ENCODE data around the gene CCR3.

Gene CCR3

DNA sequence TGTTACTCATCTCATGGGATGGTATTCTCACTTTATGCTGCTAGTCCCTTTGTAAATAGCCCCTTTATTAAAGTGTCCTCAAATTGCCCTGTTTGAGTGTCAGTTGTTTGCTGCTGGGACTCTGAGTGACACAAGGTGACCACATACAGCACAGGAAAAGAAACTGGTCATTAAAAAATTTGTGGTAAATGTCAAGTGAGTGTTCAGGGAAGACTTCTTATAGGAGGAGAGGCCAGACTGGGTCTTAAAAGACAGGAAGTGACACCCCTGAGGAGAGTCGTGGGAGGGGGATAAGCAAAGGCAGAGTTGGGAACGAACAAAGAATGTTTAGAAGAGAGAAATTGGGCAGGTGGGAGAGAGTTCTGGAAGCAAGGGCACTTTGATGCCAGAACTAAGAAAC, 35.2 kb downstream of the CCR3 start:
- DNase-seq = no peak

DNA sequence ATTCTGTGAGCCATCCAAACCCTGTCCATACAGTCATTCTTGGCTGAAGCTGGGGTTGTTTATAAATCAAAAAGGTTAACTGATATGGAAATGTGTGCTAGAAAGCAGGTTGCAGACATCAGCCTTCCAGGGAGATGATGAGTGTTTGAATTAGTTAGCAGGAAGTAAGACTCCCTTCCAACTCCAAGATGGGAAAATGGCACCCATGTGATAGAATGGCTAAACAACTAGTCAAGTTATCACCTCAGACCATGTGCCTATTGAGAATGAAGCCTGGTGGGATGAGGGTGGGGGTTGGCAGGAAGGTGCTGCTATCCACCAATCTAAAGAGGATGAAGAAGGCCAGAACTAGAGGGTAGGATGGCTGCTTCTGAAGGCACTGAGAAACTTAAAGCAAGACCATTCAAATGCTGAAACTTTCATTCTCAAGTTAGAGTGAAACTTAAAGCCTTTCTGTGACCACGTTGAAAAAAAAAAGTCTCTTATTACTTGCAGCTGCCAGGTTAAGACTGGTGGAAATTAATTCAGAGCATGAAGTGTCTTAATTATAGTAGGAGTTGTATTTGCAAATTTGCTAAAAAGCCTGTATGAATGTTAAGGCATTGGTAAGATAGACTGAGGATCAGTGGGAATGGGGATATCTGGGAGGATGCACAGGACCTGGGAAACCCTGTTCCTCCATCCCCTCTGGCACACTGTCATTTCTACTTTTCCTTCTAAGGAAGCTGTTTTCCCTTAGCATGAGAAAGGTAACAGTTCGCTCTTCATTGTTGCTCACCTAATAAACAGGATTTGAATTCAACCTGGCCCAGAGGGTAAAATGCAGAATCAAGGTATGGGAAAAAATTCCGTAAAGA, 36.8 kb downstream of the CCR3 start:
- DNase-seq = no peak

DNA sequence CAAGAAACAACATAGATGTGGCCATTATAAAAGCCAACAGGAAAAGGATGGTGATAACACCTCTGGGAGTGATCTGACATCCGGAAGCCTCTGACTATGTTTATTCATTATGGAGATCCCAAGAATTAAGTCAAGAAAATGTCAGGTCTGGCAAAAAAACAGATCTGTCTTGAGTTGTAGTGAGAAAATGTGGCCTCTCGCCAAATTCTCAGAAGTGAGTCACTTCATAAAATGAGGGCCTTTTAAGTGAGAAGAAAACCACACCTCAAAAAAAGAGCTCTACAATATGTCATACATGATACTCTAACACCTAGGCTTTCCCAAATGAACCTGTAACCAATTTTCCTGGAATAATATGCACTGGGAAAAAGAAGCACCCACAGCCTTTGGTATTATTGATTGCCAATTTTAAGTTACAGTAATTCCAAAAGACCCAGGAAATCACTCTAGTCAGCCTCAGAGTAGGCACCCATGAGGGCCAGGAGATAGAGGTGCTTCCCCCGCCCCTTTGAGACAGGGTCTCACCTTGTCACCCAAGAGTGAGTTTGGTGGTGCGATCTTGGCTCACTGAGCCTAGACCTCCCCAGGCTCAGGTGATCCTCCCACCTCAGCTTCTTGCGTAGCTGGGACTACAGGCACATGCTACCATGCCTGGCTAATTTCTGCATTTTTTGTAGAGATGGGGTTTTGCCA, 38.0 kb downstream of the CCR3 start:
- DNase-seq = no peak

DNA sequence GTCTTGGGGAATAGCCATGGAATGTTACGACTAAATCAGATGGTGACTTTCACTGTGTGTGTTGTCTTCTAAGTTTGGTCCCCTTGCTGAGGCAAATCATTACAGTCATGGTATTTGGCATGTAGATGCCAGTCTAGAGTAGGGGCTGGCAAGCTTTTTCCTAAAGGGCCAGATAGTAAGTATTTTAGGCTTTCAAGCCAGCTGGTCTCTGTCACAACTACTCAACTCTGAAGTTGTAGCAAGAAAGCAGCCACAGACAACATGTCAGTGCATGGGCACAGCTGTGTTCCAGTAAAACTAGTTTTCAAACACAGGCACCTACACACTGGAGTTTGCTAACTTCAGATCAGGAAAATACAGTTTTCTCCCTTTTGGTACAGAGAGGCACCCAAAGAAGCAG, 39.3 kb downstream of the CCR3 start:
- DNase-seq = no peak

DNA sequence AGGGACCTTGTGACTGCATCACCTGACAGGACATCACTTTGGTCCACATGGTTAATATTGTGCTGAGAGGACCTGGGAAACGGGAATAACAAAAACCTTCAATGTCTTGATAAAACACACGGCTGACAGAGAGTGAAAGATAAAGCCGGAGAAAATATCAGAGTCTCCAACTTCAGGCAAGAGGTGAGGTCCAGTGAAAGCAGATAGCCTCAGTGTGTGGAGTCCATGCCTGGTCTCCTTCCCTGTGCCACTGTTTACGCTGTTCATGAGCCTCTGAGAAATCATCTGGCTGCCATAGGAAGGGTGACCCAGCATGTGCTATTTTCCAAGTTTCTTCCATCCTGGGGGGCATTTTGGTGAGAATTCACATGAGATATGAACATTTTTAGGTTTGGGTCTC, 39.8 kb downstream of the CCR3 start:
- DNase-seq = no peak

DNA sequence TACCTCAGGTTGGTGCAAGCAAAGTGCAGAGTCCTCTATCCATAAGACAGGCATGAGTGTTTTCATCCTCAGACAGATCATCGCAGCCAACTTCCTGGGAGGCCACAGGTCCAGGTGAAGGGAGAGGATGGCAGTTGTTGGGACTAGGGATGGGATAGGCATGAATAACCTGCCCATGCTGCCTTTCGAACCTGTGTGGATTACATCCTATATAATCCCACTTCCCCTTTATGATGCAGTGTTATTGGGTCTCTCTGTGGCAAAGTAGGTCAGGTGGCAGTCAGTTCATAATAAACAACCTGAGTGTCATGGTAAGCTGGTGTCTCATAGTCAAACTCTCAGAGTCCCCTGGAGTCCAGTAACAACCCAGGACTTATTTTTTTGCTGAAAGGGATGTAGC, 40.4 kb downstream of the CCR3 start:
- no peak for DNase-seq

DNA sequence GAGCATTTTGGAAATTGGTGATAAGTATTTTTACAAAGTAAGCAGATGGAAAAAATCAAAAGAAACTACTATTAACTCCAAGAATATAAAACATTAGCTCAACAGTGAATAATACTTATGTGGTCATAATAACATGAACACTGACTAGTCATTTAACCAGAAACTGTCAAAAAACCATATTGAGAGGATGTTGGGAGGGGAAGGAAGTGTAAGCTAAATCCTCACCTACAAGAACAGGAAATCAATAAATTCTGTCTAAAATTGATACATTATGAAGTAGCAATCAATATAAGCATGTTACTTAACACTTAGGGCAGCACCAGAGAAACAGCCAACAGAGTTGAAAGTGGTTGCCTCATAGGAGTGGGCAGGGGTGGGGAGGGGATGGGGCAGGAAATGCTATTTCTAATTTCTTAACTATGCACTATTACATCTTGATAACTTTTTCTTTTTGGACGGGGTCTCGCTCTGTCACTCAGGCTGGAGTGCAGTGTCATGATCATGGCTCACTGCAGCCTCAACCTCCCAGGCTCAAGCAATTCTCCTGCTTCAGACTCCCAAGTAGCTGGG, 41.7 kb downstream of the CCR3 start:
- DNase-seq = no peak

DNA sequence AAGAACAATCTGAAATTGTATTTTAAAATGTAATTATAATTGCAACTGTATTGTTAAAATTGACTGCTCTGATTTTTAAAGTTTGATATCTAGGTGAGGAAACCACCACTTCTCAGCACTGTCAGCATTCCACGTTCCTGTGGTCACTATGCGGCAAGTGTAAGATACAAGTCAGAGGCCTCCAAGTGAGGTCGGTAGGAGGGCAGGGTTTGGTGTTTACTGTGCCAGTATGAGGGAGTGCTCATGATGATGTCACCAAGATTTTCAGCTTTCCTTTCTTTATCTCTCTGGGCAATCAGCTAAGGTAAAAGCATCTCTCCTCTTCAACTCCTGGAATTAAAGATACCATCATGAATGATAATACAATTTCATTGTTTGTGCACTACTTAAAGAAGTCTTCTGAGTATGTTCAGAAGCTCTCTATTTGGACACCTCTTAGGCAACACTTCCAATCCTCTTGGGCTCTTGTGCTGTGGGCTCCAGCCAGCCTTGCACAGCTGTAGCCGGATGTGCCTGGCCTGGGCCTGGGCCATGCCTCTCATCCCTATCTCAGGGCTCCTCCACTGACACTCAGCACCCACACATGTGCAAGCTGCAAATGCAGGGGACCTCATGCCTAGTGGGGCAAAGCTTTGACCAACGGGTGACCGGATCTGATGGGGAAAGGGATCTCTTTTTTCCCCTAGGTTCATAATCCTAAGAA, 42.9 kb downstream of the CCR3 start:
- no peak for DNase-seq

DNA sequence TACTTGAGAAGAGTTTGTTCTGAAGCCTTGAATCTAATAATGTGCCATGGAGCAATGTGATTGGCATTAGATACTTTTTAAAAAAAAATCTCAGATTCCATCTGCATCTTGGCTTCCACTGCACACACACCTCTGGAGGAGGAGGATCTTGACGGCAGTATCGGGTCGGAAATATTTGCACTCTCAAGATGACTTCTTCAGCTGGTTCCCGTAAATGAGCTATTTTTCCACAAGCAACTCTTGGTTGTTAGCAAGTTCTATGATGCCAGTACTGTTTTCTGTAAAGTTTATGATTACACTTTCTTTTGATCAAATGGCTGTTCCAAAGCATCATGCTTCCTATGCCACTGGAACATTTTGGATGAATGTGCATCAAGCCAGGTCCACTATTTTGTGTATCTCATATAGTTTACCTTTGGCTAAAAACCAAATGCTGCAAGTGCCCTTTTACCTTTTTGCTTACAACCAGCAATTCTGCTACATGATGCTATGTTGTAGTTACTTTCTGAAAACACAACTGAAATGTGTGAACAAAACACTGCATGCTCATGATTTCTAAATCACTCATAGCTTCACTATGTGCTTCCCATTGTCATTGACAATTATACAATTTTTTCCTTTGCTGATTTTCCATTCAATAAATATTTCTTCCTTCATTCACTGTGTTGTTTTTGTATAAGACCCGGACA, 43.8 kb downstream of the CCR3 start:
- no peak for DNase-seq

DNA sequence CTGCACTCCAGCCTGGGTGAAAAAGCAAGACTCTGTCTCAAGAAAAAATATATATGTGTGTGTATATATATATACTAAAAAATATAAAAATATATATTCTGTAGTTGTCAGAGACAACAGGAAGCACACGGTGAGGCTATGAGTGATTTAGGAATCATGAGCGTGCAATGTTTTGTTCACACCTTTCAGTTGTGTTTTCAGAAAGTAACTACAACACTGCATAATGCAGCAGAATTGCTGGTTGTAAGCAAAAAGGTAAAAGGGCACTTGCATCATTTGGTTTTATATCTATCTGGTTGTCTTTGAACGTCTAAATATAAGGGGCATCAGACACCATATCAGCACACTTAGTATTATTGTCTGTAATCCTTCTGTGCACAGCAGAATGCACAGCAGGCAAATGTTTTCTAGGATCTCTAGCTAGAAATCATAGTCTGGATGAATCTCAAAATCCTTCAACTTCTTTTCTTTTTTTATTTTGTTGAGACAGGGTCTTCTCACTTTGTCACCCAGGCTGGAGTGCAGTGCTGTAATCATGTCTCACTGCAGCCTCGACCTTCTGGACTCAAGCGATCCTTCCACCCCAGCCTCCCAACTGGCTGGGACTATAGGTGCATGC, 44.8 kb downstream of the CCR3 start:
- no peak for DNase-seq

DNA sequence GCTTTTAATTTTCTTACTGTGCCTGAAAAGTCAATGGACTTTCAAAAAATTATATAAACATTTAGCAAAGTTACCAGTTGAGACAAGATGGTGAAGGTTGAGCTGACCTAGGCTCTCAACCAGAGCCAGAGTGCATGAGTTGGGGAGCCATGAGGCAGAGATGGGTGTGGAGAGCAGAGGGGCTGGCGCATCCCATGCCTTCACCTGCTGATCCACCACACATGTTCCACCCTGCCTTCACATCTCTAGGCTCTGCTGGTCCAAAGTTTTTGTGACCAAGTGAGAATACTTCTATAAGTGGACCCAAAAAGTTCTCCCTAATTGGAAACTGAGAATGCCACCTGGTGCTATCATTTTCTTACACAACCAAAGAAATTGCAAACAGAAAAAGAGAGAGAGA, 47.3 kb downstream of the CCR3 start:
- no peak for DNase-seq

DNA sequence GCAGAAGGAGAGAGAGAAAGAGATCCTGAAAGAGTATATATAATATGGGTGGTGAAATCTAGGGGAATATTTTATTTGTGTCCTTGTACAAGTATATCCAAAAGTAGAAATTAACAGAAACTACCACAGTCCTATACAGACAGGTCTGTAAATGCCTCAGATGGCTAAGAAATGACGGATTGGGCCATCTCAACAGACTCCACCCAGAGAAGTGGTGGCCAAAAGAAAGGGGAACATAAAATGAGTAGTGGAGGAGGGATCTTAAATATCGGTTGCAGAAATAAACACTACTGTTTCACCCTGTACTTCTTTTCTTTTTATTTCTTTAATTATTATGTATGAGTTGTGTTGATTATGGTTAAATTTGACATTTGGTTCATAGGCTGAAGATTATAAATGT, 47.7 kb downstream of the CCR3 start:
- DNase-seq = no peak

DNA sequence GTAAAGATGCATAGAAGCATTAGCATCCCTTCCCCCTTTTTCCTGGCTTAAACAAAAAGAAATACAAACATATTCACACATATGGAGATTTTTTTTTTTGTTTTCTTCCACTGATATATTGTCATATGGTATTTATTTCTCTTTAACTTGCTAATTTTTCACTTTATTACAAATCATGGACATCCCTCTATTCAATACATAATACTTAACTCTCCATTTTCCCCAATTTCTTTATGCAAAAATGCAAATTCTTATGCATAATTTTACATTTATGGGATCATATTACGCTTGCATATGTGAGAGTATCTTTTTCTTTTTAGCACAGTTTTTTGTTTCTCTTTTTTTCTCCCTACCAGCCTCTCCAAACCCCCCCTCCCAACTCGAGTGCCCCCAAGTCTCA, 48.8 kb downstream of the CCR3 start:
- no peak for DNase-seq

DNA sequence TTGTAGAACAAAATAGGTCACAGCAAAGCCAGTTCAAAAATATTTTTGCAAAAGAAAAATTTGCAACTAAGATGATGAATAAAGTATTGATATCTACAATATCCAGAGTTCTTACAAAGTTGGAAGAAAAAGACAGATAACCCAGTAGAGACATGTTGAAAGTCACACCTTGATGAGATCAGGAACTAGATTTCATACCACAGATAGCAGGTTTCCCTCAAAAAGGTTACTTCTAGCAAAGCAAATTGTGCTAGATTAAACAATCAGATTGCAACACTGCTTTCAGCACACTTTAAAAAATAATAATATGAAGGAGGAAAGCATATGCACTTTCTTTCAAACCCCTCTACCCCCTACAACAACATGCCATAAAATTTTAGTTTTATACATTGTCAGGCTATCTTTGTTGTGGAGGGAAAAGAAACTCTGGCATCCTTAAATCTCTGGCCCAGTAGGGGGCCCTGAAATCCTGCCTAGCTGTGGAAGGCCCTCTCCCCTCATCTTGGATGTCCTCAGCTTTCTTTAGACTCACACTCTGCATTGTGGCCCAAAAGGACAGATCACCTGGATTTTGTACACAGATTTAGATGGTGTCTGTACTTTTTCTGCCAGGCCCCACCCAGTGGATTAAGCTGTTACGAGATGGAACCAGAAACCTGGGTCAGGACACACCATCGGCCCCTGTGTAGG, 50.9 kb downstream of the CCR3 start:
- DNase-seq = no peak

DNA sequence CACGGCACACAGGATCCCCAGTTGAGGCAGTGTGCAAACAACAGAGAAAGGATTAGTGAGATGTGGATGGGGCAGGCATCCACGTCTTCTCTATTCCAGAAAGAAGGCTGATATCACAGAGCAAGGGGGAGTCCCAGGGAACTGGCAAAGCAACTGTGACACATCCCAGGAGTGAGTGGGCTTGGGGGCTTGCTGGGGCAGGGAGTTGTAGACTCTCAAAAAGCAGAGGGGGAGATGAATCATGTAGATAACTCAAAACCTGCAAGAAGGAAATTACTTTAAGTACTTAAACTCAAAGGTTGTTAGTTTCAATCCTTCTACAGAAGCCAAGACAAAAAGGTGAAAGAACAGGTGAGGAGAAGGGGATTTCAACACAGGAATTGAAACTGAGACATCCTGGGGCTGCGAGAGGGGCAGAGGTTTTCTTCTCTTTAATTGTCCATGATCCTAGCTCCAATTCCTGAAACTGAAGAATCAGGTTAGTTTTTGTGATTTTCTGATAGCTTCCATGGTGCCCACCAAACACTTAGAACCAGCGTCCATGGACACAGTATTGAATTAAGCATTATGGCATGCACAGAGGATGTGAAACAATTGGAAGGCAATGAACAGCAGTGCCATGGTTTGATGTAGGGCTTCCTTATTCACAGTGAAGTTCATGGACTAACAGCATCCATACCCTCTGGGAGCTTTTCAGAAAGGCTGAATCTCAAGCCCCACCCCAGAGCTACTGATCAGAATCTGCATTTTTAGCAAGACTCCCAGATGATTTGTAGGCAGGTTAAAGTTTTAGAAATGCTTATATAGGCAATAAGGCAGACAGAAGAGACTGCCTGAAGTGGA, 52.0 kb downstream of the CCR3 start:
- no peak for DNase-seq

DNA sequence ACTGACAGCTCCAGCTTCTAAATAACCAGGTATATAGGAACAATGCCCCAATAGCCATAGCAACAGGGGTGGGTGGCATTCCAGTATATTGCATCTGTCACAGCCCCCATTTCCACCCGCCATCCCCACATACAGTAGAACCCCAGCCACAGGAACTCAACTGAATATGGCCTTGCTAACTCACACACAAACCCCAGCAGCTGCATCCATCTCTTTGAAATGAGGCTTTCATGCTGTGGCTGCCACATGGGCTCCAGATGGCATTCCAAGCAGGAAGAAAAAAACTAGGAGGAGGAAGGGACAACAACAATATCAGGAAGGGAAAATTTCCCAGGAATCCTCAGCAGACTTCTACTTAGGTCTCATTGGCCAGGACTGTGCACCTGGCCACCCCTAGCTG, 54.6 kb downstream of the CCR3 start:
- DNase-seq = no peak

DNA sequence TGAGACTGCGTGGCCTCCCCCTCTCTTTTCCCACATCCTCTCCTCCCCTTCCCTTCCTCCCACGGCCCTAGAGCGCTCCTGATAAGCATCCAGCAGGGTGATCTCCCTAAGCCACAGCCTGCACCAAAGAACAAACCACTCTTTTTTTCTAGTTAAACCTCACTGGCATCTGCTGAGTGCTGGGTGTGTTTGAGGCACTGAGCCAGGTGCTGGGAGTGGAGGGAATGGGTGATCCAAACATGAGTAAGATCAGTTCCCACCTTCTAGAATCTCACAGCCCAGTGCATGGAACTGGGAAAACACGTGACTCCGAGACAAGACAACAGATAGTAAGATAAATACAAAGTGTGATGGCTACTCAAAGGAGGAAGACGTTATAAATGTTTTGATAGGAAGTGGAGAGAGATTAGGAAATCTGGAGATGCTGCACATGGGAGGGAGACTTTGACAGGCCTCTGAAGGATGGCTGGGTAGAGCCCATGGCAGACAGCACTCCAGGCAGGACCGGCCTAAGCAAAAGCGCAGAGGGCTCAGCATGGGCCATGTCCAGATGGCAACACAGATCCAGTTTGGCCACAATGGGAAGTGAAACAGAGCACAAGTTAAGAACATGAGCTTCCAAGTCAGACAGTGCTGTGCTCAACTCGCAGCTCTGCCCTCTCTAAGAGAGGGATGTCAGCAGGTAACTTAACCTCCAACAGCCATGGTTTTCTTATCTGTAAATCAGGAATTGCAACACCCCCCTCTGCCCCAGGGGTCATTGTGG, 55.6 kb downstream of the CCR3 start:
- DNase-seq = no peak

DNA sequence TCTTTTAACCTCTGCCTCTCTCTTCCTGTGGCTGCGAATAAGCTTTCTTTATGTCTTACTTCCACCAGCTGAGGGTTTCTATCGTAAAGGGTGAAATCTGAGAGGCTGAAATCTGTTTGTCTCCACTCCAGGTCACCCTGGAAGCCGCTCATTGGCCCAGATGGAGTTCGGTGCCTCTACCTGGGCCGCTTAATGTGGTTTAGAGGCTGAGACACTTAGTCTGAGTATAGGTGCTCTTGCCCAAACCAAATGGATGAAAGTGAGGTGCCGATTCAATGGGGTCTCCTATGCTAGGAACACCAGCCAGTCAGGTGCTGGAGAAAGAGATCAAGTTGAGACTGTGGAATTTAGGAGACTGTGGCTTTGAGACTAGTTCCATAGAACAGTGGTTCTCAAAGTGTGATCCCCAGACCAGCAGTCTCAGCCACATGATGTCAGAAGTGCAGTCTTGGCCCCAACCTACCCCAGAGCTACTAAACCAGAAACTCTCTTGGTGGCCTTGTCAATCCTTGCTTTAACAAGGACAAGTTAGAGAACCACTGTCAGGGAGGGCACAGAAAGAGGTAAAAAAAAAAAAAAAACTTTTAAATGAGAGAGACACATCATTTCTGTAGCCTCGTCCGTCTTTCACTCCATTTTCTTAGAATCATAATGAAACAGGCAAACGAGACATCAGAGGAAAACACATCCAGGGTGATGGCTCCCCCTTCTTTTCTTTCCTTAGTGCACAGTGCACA, 56.8 kb downstream of the CCR3 start:
- DNase-seq = no peak

Measured in NCI-H187 (cell line).